OCI-LY1 (cell line): ENCODE data around the gene LRP8.

Experiments
- H2AFZ ChIP-seq: fragments of 200-600 bp; sonication (generic), shearing (Covaris generic); 2 replicates; pipeline ENCODE4 v1.6.0; 2014; ENCODE audit warnings: antibody characterized with exemption, mild to moderate bottlenecking, low read length
- H3F3A ChIP-seq: fragments of 200-600 bp; sonication (generic), shearing (Covaris generic); 2 replicates; pipeline ENCODE4 v1.6.0; 2014; ENCODE audit warnings: mild to moderate bottlenecking, antibody characterized with exemption, low read length, moderate library complexity; ENCODE audit not compliant: insufficient read depth
- H3K27ac ChIP-seq: fragments of 200-600 bp; sonication (generic); 2 replicates; pipeline ENCODE4 v1.5.1; 2014; ENCODE audit warnings: low read length, mixed run types, mild to moderate bottlenecking, low read depth; ENCODE audit not compliant: poor library complexity, severe bottlenecking
- H3K27me3 ChIP-seq: fragments of 200-600 bp; sonication (generic); 2 replicates; pipeline ENCODE4 v1.6.0; 2014; ENCODE audit warnings: antibody characterized with exemption, mild to moderate bottlenecking, low read length, moderate library complexity; ENCODE audit not compliant: insufficient read depth
- H3K36me3 ChIP-seq: fragments of 200-600 bp; sonication (generic); 2 replicates; pipeline ENCODE4 v1.6.1; 2014; ENCODE audit warnings: mild to moderate bottlenecking, antibody characterized with exemption, low read length, moderate library complexity, mixed read lengths; ENCODE audit not compliant: insufficient read depth
- H3K4me1 ChIP-seq: fragments of 200-600 bp; sonication (generic); 2 replicates; pipeline ENCODE4 v1.5.1; 2014; ENCODE audit warnings: mild to moderate bottlenecking, low read length, moderate library complexity; ENCODE audit not compliant: insufficient read depth, severe bottlenecking
- H3K4me2 ChIP-seq: fragments of 200-600 bp; sonication (generic), shearing (Covaris generic); 2 replicates; pipeline ENCODE4 v1.6.1; 2014; ENCODE audit warnings: low read length
- H3K4me3 ChIP-seq: fragments of 200-600 bp; sonication (generic); 2 replicates; pipeline ENCODE4 v1.5.1; 2014; ENCODE audit warnings: low read length, low read depth, mild to moderate bottlenecking, mixed read lengths; ENCODE audit not compliant: poor library complexity, severe bottlenecking
- H3K79me2 ChIP-seq: fragments of 200-600 bp; shearing (Covaris generic); 2 replicates; pipeline ENCODE4 v1.6.1; 2016; ENCODE audit warnings: mixed run types, low read length, mixed read lengths; ENCODE audit not compliant: insufficient read depth
- H3K9ac ChIP-seq: fragments of 200-600 bp; sonication (generic), shearing (Covaris generic); 2 replicates; pipeline ENCODE4 v1.6.1; 2014; ENCODE audit warnings: mild to moderate bottlenecking, low read length, mixed read lengths
- H3K9me2 ChIP-seq: fragments of 200-600 bp; sonication (generic), shearing (Covaris generic); 2 replicates; pipeline ENCODE4 v1.6.1; 2014; ENCODE audit warnings: low read depth, mild to moderate bottlenecking, low read length, mixed read lengths
- H3K9me3 ChIP-seq: fragments of 200-600 bp; shearing (Covaris generic); 2 replicates; pipeline ENCODE4 v1.6.1; 2014; ENCODE audit warnings: low read length, mixed read lengths
- H4K20me1 ChIP-seq: fragments of 200-600 bp; sonication (generic), shearing (Covaris generic); 2 replicates; pipeline ENCODE4 v1.6.0; 2016; ENCODE audit warnings: mild to moderate bottlenecking, low read length; ENCODE audit not compliant: insufficient read depth
- CTCF ChIP-seq: fragments of 200-600 bp; sonication (generic), shearing (Covaris generic); IDR thresholded peaks from 2 replicates; pipeline ENCODE4 v1.5.1; 2017; ENCODE audit warnings: mild to moderate bottlenecking, antibody characterized with exemption, low read length, moderate library complexity, mixed read lengths
- EZH2 ChIP-seq: fragments of 200-600 bp; sonication (generic), shearing (Covaris generic); IDR thresholded peaks from 2 replicates; pipeline ENCODE4 v1.8.0; 2017; ENCODE audit warnings: borderline replicate concordance, mixed run types, mild to moderate bottlenecking, antibody characterized with exemption, low read length, moderate library complexity, mixed read lengths

Gene LRP8

GRCh38 chr1:53306168-53306567 lies 21.7 kb downstream of the LRP8 start:
- H4K20me1 ChIP-seq: no peaks in the 10 kb centered on the region
- H3K9me2 ChIP-seq: no peaks in the 10 kb centered on the region
- H3K4me2 ChIP-seq: no peak overlapping the region
- no peaks in the 10 kb centered on the region for H3K27me3 ChIP-seq
- H3K4me3 ChIP-seq: no peak overlapping the region
- H3K79me2 ChIP-seq: peaks cover 8% of the 10 kb centered on the region; the same call in 1 of the 2 replicates
- no peaks in the 10 kb centered on the region for H3K4me1 ChIP-seq
- H2AFZ ChIP-seq: no peak overlapping the region
- H3K27ac ChIP-seq: no peak overlapping the region
- no peak overlapping the region for H3K9ac ChIP-seq
- H3K9me3 ChIP-seq: no peaks in the 10 kb centered on the region
- peaks cover 37% of the 10 kb centered on the region for H3K36me3 ChIP-seq
- TF ChIP-seq EZH2: no peak
- TF ChIP-seq CTCF: no peak
- H3F3A ChIP-seq: no peaks in the 10 kb centered on the region

GRCh38 chr1:53305650-53306049 lies 22.2 kb downstream of the LRP8 start:
- no peaks in the 10 kb centered on the region for H4K20me1 ChIP-seq

GRCh38 chr1:53304527-53304926 lies 23.3 kb downstream of the LRP8 start:
- H3K4me2 ChIP-seq: no peak overlapping the region
- no peak overlapping the region for H3K9ac ChIP-seq
- H3K27me3 ChIP-seq: no peaks in the 10 kb centered on the region
- H2AFZ ChIP-seq: no peak overlapping the region
- no peak overlapping the region for H3K4me3 ChIP-seq
- no peaks in the 10 kb centered on the region for H3K4me1 ChIP-seq
- peaks cover 28% of the 10 kb centered on the region; the same call in 1 of the 2 replicates for H3K36me3 ChIP-seq
- no peak for TF ChIP-seq CTCF
- no peak for TF ChIP-seq EZH2
- no peak overlapping the region for H3K27ac ChIP-seq
- H3K79me2 ChIP-seq: peaks cover 13% of the 10 kb centered on the region; the same call in 1 of the 2 replicates
- H3K9me3 ChIP-seq: no peaks in the 10 kb centered on the region
- no peaks in the 10 kb centered on the region for H3F3A ChIP-seq
- no peaks in the 10 kb centered on the region for H3K9me2 ChIP-seq
- no peaks in the 10 kb centered on the region for H4K20me1 ChIP-seq

More at GRCh38 chr1:53305650-53306049, 22.2 kb downstream of the LRP8 start:
- no peaks in the 10 kb centered on the region for H3K9me3 ChIP-seq
- H2AFZ ChIP-seq: no peak overlapping the region
- no peak overlapping the region for H3K9ac ChIP-seq
- peaks cover 32% of the 10 kb centered on the region for H3K36me3 ChIP-seq
- no peak overlapping the region for H3K4me2 ChIP-seq
- peaks cover 8% of the 10 kb centered on the region; the same call in 1 of the 2 replicates for H3K79me2 ChIP-seq
- H3K9me2 ChIP-seq: no peaks in the 10 kb centered on the region
- no peak overlapping the region for H3K27ac ChIP-seq
- no peaks in the 10 kb centered on the region for H3F3A ChIP-seq
- H3K4me1 ChIP-seq: no peaks in the 10 kb centered on the region
- no peak overlapping the region for H3K4me3 ChIP-seq
- H3K27me3 ChIP-seq: no peaks in the 10 kb centered on the region
- TF ChIP-seq CTCF: no peak
